ENCODE results near the gene AHRR. TPM values are rescaled to one million over a fixed set of nuclear protein-coding genes. Genes with fewer than 3 reads are reported as not detected.

Gene AHRR
- total RNA-seq, 1 experiment from 2014 or later: 3.2 TPM

DNA sequence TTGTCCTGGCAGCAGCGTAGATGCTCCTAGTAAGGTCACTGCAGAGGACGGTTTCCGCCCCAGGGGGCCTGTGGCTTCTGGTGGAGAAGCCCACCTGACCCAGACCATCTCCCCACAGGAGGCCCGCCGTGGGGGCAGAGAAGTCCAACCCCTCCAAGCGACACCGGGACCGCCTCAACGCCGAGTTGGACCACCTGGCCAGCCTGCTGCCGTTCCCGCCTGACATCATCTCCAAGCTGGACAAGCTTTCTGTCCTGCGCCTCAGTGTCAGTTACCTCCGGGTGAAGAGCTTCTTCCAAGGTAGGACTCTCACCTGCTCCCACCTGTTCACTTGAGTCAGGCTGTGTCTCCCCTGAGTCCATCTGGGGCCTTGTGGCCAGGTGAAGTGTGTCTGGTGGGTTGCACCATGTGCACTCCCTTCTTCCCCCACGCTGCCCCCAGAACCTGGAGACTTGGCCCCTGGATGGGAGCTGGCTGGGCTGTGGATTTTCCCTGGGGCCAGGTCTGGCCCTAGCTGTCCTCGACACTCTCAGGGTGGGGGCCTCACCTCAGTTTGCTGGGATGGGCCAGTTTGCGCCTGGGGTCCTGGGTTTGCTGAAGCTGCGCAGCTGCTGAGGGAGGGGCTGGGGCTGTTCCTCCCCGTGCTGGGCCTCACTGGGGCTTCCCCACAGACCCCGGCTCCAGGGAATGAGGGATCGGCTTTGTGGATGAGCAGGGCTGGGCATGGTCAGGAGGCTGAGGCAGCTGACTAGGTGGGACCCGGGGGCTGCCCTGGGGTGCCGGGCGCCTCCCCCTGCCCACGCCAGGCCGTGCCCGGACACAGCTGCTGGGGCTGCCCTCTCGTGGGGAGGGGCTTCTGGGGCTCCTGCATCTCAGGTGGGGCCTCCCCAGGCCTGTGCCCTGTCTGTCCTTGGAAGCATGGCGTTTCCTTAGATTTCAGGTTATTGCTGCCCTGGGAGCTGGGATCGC, 32.4 kb downstream of the AHRR start:
- ChIA-PET POLR2A (interaction anchor here (0.6 to 1.3 kb wide), 2 partner anchors 14 to 36 kb away, joined by 3 to 4 read pairs; no protein-coding TSS in a partner anchor), CTCF (interaction anchor here (0.6 to 1.4 kb wide), 3 partner anchors 33 to 211 kb away, joined by 3 to 4 read pairs (median 3); no protein-coding TSS in a partner anchor)
- Mint-ChIP-seq H3K4me1 (ENCODE audit: insufficient read depth, unreplicated experiment) (no peaks in the 10 kb centered on the region), H3K9me3 (ENCODE audit: unreplicated experiment) (no peaks in the 10 kb centered on the region), H3K36me3 (ENCODE audit: insufficient read depth, unreplicated experiment) (no peaks in the 10 kb centered on the region), H3K27me3 (ENCODE audit: insufficient read depth, unreplicated experiment) (no peaks in the 10 kb centered on the region), H3K4me3 (ENCODE audit: unreplicated experiment) (no peak overlapping the region), H3K27ac (ENCODE audit: low read depth, unreplicated experiment) (no peak overlapping the region)
- no TSS peak for BruUV-seq (replicated peaks)
- intact Hi-C loops (cut with micrococcal nuclease): no loop called here
- DNase-seq (ENCODE audit: unreplicated experiment): no peak
- TF ChIP-seq, protein P1, sequence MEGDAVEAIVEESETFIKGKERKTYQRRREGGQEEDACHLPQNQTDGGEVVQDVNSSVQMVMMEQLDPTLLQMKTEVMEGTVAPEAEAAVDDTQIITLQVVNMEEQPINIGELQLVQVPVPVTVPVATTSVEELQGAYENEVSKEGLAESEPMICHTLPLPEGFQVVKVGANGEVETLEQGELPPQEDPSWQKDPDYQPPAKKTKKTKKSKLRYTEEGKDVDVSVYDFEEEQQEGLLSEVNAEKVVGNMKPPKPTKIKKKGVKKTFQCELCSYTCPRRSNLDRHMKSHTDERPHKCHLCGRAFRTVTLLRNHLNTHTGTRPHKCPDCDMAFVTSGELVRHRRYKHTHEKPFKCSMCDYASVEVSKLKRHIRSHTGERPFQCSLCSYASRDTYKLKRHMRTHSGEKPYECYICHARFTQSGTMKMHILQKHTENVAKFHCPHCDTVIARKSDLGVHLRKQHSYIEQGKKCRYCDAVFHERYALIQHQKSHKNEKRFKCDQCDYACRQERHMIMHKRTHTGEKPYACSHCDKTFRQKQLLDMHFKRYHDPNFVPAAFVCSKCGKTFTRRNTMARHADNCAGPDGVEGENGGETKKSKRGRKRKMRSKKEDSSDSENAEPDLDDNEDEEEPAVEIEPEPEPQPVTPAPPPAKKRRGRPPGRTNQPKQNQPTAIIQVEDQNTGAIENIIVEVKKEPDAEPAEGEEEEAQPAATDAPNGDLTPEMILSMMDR (IDR thresholded peaks at IDR 0.05; ENCODE audit: unreplicated experiment): no peak

DNA sequence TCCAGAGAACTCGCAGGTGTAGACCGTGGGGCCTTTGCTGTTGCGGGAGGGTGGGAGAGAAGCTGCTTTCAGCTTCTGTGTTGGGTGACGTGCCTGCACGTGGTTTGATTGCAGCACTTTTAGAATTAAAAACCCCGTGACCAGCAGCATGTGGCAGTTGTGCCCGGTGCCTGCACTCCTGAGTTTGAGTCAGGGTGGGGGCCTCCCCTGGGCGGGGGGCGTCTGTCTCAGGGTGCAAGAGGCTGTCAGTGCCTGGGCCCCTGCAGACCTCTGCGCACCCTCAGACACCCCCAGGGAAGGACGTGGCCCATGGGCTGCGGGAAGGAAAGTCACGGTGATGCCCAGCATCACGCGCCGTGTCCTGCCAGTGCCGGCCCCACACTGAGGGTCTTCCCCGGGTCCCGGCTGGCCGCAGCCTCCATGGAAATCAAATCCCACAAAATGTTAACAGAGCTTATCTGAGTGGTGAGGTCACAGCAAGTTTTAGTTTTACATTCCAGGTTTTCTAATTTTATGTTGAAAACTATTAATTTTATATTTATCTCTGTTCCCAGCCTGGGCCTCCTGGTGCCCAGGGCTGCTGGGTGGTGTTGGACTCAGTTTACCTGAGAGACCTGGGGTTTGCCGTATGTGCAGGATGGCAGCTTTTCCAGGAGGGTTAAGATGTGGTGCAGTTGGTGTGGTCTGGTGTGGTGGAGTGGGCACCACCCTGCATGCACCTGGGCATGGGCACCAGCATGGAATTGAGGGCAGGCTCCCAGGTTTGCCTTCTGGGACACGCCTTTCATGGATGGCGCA, 33.3 kb downstream of the AHRR start:
- no peak overlapping the region for H3K27ac Mint-ChIP-seq (ENCODE audit: low read depth, unreplicated experiment)
- CTCF ChIA-PET: interaction anchor here (0.6 to 1.4 kb wide), 4 partner anchors 18 to 212 kb away, joined by 3 to 4 read pairs (median 3); no protein-coding TSS in a partner anchor

DNA sequence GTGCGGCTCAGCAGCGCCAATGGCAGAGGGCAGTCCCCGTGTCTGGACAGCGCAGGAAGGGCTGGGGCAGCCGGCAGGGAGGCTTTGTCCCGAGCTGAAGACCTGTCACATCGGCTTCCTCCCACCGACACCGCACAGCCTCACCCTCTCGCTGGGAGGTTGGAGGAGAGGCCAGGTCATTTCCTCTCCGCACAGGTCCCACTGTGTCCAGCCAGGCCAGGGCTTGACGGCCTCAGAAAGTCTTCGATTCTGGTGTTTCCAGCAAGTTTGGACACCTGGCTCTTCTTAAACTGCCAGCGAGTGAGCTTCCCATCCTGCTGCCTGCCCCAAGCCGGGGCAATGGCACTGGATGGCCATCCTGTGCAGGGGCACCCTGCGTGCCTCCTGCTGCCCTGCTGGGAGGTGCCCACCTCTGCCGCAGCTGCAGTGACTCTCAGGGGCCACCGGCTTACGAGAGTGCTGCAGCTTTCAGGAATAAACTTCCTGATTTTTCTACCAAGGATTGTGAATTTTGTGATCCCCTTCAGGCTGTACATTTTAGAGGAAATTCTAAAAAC, 33.9 kb downstream of the AHRR start:
- CTCF ChIA-PET: interaction anchor here (0.7 to 1.0 kb wide), 3 partner anchors 15 to 970 kb away, joined by 3 to 5 read pairs (median 3); no protein-coding TSS in a partner anchor
- Mint-ChIP-seq H3K4me1 (ENCODE audit: insufficient read depth, unreplicated experiment) (no peaks in the 10 kb centered on the region), H3K4me3 (ENCODE audit: unreplicated experiment) (no peak overlapping the region), H3K9me3 (ENCODE audit: unreplicated experiment) (no peaks in the 10 kb centered on the region), H3K27me3 (ENCODE audit: insufficient read depth, unreplicated experiment) (no peaks in the 10 kb centered on the region), H3K27ac (ENCODE audit: low read depth, unreplicated experiment) (no peak overlapping the region), H3K36me3 (ENCODE audit: insufficient read depth, unreplicated experiment) (no peaks in the 10 kb centered on the region)
- no peak for DNase-seq (ENCODE audit: unreplicated experiment)
- BruUV-seq (replicated peaks): no TSS peak
- intact Hi-C loops (cut with micrococcal nuclease): no loop called here
- TF ChIP-seq, protein P1 (IDR thresholded peaks at IDR 0.05; ENCODE audit: unreplicated experiment): no peak
- POLR2A ChIA-PET: interaction anchor here (0.9 kb wide), 1 partner anchor 17 kb away, joined by 4 read pairs; no protein-coding TSS in a partner anchor

More for the DNA sequence above, 33.3 kb downstream of the AHRR start:
- BruUV-seq (replicated peaks): no TSS peak
- H3K9me3 Mint-ChIP-seq (ENCODE audit: unreplicated experiment): no peaks in the 10 kb centered on the region
- POLR2A ChIA-PET: interaction anchor here (1.3 kb wide), 1 partner anchor 15 kb away, joined by 4 read pairs; no protein-coding TSS in a partner anchor
- no peak for DNase-seq (ENCODE audit: unreplicated experiment)
- no peaks in the 10 kb centered on the region for H3K4me1 Mint-ChIP-seq (ENCODE audit: insufficient read depth, unreplicated experiment)
- TF ChIP-seq, protein P1 (IDR thresholded peaks at IDR 0.05; ENCODE audit: unreplicated experiment): no peak
- intact Hi-C loops (cut with micrococcal nuclease): no loop called here
- H3K36me3 Mint-ChIP-seq (ENCODE audit: insufficient read depth, unreplicated experiment): no peaks in the 10 kb centered on the region
- no peak overlapping the region for H3K4me3 Mint-ChIP-seq (ENCODE audit: unreplicated experiment)
- H3K27me3 Mint-ChIP-seq (ENCODE audit: insufficient read depth, unreplicated experiment): no peaks in the 10 kb centered on the region
